Adrenal gland (tissue), 5 donors: ENCODE results near the gene SELENOW.

ENCODE experiments used
- POLR2A ChIP-seq, 2 donors: fragments of 450-650 bp; IDR thresholded peaks; one replicate each; pipeline ENCODE4 v1.6.1; 2017; ENCODE audit warnings: antibody characterized with exemption in 2 of 2, mild to moderate bottlenecking in 2 of 2, moderate library complexity in 1 of 2
- TF ChIP-seq, protein P1 (sequence below), 6 experiments: fragments of 450-650 bp in 4 of 6; fragments of 200-600 bp in 2 of 6; sonication (generic) in 1 of 6; IDR thresholded peaks; 1 replicate in 5 of 6; 2 replicates in 1 of 6; pipeline versions ENCODE4 v1.5.1 to v1.8.0; 2016 to 2021; ENCODE audit warnings: antibody characterized with exemption in 6 of 6, mild to moderate bottlenecking in 2 of 6, moderate library complexity in 1 of 6
- donor health status: DM: no; HTN: no; CAD: no.

GRCh38 chr19:47824396-47824795 is 45.9 kb downstream of the SELENOW start:
- TF ChIP-seq, protein P1, sequence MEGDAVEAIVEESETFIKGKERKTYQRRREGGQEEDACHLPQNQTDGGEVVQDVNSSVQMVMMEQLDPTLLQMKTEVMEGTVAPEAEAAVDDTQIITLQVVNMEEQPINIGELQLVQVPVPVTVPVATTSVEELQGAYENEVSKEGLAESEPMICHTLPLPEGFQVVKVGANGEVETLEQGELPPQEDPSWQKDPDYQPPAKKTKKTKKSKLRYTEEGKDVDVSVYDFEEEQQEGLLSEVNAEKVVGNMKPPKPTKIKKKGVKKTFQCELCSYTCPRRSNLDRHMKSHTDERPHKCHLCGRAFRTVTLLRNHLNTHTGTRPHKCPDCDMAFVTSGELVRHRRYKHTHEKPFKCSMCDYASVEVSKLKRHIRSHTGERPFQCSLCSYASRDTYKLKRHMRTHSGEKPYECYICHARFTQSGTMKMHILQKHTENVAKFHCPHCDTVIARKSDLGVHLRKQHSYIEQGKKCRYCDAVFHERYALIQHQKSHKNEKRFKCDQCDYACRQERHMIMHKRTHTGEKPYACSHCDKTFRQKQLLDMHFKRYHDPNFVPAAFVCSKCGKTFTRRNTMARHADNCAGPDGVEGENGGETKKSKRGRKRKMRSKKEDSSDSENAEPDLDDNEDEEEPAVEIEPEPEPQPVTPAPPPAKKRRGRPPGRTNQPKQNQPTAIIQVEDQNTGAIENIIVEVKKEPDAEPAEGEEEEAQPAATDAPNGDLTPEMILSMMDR (IDR thresholded peaks at IDR 0.05) = no peak
- TF ChIP-seq POLR2A (IDR thresholded peaks at IDR 0.05) = no peak
